Thymus (tissue), 11 donors: Measurements from ENCODE around the gene UNC13A. TPM values are rescaled to one million over a fixed set of nuclear protein-coding genes. Genes with fewer than 3 reads are reported as not detected.

Experiments used
- DNase-seq, 9 donors: peaks; one replicate each; pipeline ENCODE4 v3.0.0-alpha.2; 2013; ENCODE audit warnings: low spot score in 9 of 9, low read depth in 6 of 9, missing footprints in 1 of 9
- H3K27ac ChIP-seq, 2 donors: one replicate each; pipeline ENCODE4 v1.5.1; 2013; ENCODE audit warnings: control low read depth in 1 of 2, low read depth in 1 of 2, low read length in 1 of 2, mild to moderate bottlenecking in 1 of 2, moderate library complexity in 1 of 2
- H3K27me3 ChIP-seq, 2 donors: one replicate each; pipeline ENCODE4 v1.5.1; 2013; ENCODE audit warnings: low read length in 1 of 2; ENCODE audit not compliant: control insufficient read depth in 2 of 2, insufficient read depth in 1 of 2
- H3K36me3 ChIP-seq, 2 donors: one replicate each; pipeline ENCODE4 v1.5.1; 2013; ENCODE audit warnings: low read length in 1 of 2, mild to moderate bottlenecking in 1 of 2, moderate library complexity in 1 of 2; ENCODE audit not compliant: control insufficient read depth in 2 of 2, insufficient read depth in 2 of 2
- H3K4me1 ChIP-seq, 2 donors: one replicate each; pipeline ENCODE4 v1.5.1; 2013; ENCODE audit warnings: low read length in 2 of 2; ENCODE audit not compliant: control insufficient read depth in 2 of 2, insufficient read depth in 2 of 2
- H3K4me3 ChIP-seq, 2 donors: one replicate each; pipeline ENCODE4 v1.5.1; 2013; ENCODE audit warnings: low read length in 2 of 2, control low read depth in 1 of 2, mild to moderate bottlenecking in 1 of 2
- H3K9me3 ChIP-seq, 2 donors: one replicate each; pipeline ENCODE4 v1.5.1; 2013; ENCODE audit warnings: low read length in 1 of 2, mild to moderate bottlenecking in 1 of 2; ENCODE audit not compliant: control insufficient read depth in 2 of 2, insufficient read depth in 1 of 2
- WGBS: extraction: QIAGEN DNeasy Blood & Tissue Kit; methylation state at CpG from one replicate; pipeline ENCODE4 v1.1.7; 2013; 5-methylcytosine and 5-hydroxymethylcytosine counted together
- polyA plus RNA-seq: library from polyadenylated mRNA; stranded (reverse); fragments of 200-250 nt; gene quantifications from one replicate; pipeline ENCODE4 v1.2.3, GENCODE V29; 2013
- total RNA-seq: library from RNA; stranded (reverse); fragments of 120-200 nt; gene quantifications from one replicate; pipeline ENCODE4 v1.2.4, GENCODE V29; 2013
- donor health status: healthy.

The UNC13A gene
- total and polyA plus RNA-seq, 2 donors: 0.19 to 0.32 TPM

GRCh38 chr19:17646441-17646840 lies 41.7 kb downstream of the UNC13A start:
- H3K4me1 ChIP-seq: no peaks in the 10 kb centered on the region
- no peak for DNase-seq
- H3K36me3 ChIP-seq: no peaks in the 10 kb centered on the region
- H3K27me3 ChIP-seq: no peaks in the 10 kb centered on the region
- 69% methylated on average over 8 of the region's 8 CpGs for WGBS
- H3K4me3 ChIP-seq: no peak overlapping the region
- H3K9me3 ChIP-seq: peaks cover 0 to 4% of the 10 kb centered on the region in 2 donors
- H3K27ac ChIP-seq: no peak overlapping the region

GRCh38 chr19:17645339-17645963 lies 42.7 kb downstream of the UNC13A start:
- Histone ChIP-seq H3K9me3 (peaks cover 1 to 4% of the 10 kb centered on the region in 2 donors), H3K4me3 (no peak overlapping the region), H3K4me1 (no peaks in the 10 kb centered on the region), H3K36me3 (no peaks in the 10 kb centered on the region), H3K27ac (no peak overlapping the region), H3K27me3 (no peaks in the 10 kb centered on the region)
- WGBS: 92% methylated on average over 20 of the region's 20 CpGs
- no peak for DNase-seq

GRCh38 chr19:17642656-17643055 lies 45.5 kb downstream of the UNC13A start:
- 95% methylated on average over 8 of the region's 8 CpGs for WGBS
- no peak for DNase-seq
- Histone ChIP-seq H3K36me3 (no peaks in the 10 kb centered on the region), H3K9me3 (peaks cover 1 to 4% of the 10 kb centered on the region in 2 donors), H3K27ac (no peak overlapping the region), H3K27me3 (no peaks in the 10 kb centered on the region), H3K4me1 (no peaks in the 10 kb centered on the region), H3K4me3 (no peak overlapping the region)

- Histone ChIP-seq H3K4me1 (no peaks in the 10 kb centered on the region), H3K9me3 (peaks cover 0 to 1% of the 10 kb centered on the region in 2 donors), H3K27me3 (no peaks in the 10 kb centered on the region), H3K27ac (no peak overlapping the region), H3K4me3 (no peak overlapping the region), H3K36me3 (no peaks in the 10 kb centered on the region)
- no peak for DNase-seq
- 86% methylated on average over 1 of the region's 1 CpG for WGBS
Observed at GRCh38 chr19:17641846-17642245, 46.3 kb downstream of the UNC13A start.

- Histone ChIP-seq H3K4me3 (no peak overlapping the region), H3K27me3 (no peaks in the 10 kb centered on the region), H3K9me3 (peaks cover 0 to 1% of the 10 kb centered on the region in 2 donors), H3K36me3 (no peaks in the 10 kb centered on the region), H3K27ac (no peak overlapping the region), H3K4me1 (no peaks in the 10 kb centered on the region)
- WGBS: 84% methylated on average over 15 of the region's 15 CpGs
- no peak for DNase-seq
Observed at GRCh38 chr19:17641181-17641580, 47.0 kb downstream of the UNC13A start.

- Histone ChIP-seq H3K4me1 (no peaks in the 10 kb centered on the region), H3K27me3 (no peaks in the 10 kb centered on the region), H3K9me3 (no peaks in the 10 kb centered on the region), H3K27ac (no peak overlapping the region), H3K36me3 (no peaks in the 10 kb centered on the region), H3K4me3 (no peak overlapping the region)
- 100% methylated on average over 1 of the region's 1 CpG for WGBS
- DNase-seq: no peak
Observed at GRCh38 chr19:17633700-17634099, 54.5 kb downstream of the UNC13A start.

GRCh38 chr19:17632577-17632976 lies 55.6 kb downstream of the UNC13A start:
- WGBS: 95% methylated on average over 9 of the region's 9 CpGs
- H3K27me3 ChIP-seq: no peaks in the 10 kb centered on the region
- no peaks in the 10 kb centered on the region for H3K9me3 ChIP-seq
- DNase-seq: no peak
- H3K4me3 ChIP-seq: no peak overlapping the region
- H3K27ac ChIP-seq: no peak overlapping the region
- no peaks in the 10 kb centered on the region for H3K4me1 ChIP-seq
- no peaks in the 10 kb centered on the region for H3K36me3 ChIP-seq

- Histone ChIP-seq H3K36me3 (no peaks in the 10 kb centered on the region), H3K4me3 (no peak overlapping the region), H3K27ac (no peak overlapping the region), H3K27me3 (no peaks in the 10 kb centered on the region), H3K4me1 (no peaks in the 10 kb centered on the region), H3K9me3 (no peaks in the 10 kb centered on the region)
- DNase-seq: no peak
- WGBS: 89% methylated on average over 2 of the region's 2 CpGs
Observed at GRCh38 chr19:17629760-17630159, 58.4 kb downstream of the UNC13A start.

GRCh38 chr19:17627921-17628320 lies 60.2 kb downstream of the UNC13A start:
- H3K9me3 ChIP-seq: peaks cover 0 to 1% of the 10 kb centered on the region in 2 donors
- no peaks in the 10 kb centered on the region for H3K36me3 ChIP-seq
- H3K4me3 ChIP-seq: no peak overlapping the region
- WGBS: 85% methylated on average over 5 of the region's 5 CpGs
- DNase-seq: no peak
- no peaks in the 10 kb centered on the region for H3K4me1 ChIP-seq
- no peaks in the 10 kb centered on the region for H3K27me3 ChIP-seq
- no peak overlapping the region for H3K27ac ChIP-seq
